A204.1 (cell line): ENCODE data around the gene REELD1.

Source experiments
- FAIRE-seq: peaks from 2 replicates; lab custom pipeline; 2012; peaks lifted over from hg19 to GRCh38; lab: Jason Lieb, UNC

REELD1 gene

DNA sequence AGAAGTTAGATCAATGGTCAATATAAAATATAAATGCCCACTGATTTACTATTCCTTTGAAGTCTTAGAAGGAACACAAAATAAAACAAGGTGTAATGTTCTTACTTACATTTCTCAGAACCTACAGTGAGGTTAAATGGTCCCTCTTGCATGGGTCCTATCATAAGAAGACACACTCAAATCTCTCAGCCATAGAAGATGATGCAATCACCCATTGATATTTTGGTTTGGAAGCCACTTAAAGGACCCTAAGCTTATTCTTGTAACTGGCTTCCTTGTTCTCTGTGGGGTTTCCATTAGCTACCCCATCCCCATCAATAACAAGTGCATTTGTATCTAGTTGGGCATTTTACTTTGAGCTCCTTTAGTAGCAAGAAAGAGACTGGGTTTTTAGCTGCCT is 15.1 kb downstream of the REELD1 start:
- FAIRE-seq, result no peak

DNA sequence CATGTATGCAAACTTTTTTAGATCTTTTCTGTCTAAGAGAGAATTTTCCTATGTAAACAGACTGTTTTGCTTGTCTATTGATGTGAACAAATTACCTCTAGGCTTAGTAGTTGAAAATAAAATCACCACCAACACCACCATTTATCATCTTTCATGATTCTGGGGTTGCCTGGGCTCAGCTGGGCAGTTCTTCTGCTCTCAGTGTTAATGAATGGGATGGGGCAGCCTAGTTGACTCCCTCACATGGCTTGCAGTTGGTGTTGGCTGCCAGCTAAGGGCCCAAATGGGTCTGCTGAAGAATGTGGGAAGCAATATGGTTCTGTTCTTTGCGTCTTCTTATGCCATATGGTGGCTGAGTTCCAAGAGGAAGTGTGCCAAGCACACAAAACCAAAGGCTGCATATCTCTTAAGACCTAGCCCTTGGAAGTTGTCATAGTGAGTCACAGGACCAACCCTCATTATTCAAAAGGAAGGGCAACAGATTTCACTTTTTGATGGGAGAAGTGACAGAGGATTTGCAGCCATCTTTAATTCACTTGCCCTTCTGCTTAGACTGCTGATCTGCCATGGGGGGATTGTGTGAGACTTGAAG is 17.9 kb downstream of the REELD1 start:
- no peak for FAIRE-seq

DNA sequence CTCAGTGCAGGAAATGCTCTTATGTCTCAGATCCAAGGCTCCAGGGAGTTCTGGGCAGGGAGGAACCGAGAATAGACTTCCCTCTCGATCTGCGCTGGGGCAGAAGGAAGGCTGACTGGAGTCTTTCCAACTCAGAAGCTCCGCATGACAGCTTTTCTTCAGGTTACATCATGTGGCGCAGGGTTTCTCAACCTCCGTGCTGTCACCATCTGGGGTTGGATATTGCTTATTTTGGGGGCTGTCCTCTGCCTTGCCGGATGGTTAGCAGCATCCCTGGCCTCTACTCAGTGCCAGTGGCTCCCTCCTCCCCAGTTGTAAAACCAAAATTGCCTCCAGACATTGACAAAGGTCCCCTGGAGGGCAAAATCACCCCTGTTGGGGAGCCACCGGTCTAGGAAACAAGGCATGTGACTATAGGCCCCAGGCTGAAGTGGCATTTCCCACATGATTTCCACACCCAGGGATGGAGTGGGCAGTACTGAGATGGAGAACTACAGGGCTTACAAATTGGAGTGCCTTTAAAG is 21.4 kb downstream of the REELD1 start:
- no peak for FAIRE-seq

DNA sequence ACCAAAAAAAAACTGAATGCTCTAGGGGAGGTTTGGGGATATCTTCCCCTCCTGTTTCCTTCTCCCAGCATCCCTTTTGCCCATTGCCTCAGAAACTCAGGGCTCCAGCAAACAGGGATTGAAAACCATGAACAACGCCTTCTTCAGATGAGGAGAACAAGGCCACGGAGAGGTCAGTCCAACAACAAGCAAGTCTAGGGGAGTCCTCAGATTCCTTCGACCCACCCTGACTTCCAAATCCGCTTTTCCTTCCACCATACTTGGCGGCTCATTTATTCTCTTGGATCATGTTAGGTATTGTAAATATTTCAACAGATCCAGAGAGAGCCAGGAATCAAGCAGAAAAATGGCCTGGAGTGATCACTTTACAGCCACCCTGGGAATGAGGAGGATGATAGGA is 21.9 kb downstream of the REELD1 start:
- no peak for FAIRE-seq

DNA sequence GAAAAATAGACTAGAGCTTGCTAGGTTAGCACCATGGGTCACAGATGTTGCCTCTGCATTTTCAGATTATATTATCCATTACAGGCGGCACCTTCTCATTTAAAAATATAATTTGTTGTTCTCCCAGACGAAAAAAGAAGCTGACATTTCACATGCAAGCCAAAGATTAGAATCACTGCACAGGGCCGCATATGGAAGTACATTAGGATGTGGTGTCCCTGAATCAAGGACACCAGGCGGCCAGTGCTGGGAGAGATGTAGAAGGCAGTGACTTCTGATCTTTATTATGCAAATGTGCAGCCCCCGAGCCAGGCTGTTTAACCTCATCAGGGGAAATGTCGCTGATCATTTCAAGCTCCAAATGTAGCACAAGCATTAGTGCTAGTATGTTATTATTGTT is 22.8 kb downstream of the REELD1 start:
- FAIRE-seq, result no peak

DNA sequence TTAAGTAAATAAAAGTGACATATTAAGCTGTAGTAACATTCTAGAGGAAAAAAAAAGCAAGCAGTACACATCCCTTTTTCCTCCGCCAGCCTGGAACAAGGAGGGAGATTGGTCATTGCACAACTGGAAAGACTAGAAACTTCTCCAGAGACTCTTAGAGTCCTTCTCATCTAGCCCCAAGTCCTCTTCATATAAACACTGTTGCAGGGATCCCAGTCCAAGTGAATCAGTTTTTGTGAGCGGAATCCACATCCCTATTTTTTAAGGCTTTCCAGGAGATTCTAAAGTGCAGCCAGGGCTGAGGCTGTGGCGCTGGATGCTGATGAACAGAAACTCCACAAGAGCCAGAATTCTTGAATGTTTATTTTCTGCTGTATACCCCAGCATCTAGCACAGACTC is 23.8 kb downstream of the REELD1 start:
- FAIRE-seq, result no peak

DNA sequence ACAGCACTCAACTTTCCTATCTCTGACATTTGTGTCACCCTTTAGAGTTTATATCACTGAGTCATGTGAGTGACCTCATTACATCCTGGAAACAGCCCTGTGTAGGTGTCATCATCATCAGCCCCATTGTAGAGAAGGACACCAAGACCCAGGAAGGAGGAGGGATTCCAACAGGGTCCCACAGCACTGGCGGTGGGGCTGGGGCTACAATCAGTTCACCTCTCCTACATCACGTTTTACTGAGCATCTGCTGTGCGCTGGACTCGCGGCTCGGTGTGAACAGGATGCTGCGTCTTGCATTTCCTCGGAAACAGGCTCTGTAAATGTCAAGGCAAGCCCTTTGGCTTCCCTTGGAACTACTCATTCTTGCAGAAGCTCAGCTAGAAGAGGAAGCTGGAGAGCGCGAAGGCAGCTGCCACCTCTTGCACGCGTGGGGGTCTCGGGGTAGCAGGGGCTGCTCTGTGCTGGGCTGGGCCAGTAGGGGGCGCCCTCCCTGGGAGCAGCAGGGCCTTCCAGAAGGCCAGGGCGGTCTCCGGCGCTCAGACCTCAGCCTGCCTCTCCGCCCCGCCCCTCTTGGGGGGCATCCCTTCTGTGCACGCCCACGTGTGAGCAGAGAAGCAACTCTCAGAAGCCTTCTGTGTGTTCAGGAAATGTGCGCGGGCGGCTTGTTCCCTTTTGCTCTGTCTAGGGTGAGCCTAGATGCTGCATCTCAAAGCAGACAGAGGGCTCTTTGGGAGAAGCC is 29.0 kb downstream of the REELD1 start:
- FAIRE-seq, result no peak

DNA sequence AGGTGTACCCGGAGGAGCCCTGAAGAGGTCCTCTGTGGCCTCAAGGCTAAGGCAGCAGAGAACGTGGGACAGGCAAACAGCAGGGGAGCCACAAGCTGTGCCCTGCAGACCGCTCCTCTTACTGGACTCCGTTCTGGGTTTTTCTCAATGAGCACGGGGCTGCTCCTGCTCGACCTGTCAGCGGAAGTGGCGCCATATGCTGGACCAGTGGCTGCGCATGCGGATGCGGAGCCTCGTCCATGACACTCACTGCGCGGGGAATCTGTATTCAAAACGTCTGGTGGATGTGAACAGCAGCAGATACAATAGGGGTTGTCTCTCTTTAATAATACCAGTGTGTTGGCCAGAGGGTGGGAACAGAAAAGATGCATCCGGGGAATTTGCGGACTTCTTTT is 29.5 kb downstream of the REELD1 start:
- no peak for FAIRE-seq

DNA sequence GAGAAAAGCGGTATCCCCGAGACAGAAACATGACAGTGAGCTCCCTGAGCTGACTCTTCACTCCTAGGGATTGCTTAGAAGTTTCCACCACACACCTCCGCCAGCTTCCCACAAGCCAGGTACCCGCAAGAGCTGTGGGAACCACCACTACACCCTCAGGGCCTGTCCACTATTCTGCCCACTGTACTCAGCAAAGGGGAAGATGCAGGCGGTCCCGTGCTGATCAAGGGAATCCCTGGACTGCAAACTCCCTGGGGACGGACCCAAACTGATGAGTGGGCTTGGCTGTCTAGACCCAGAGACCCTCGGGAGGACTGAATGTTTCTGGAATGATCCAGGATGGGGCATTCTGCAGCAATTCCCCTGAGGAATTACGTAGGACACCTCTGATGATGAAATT is 30.2 kb downstream of the REELD1 start:
- no peak for FAIRE-seq

DNA sequence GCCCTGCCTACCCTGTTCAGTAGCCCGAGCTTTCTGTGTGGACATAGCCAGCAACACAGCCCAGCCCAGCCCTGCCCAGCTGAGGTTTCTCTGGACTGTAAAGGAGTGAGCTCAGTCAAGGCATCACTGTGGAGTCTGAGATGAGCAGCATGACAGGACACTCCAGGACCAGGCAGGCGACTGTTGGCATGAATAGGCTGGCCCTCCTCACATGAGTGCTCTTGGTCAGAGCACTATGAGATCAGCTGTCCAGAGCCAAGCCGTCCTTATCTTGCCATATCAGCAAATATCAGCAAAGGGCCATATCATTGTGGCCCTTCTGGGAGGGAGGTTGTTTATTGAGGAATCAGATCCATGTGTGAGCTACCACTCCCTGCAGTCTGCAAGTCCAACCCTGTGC is 30.9 kb downstream of the REELD1 start:
- FAIRE-seq, result no peak

DNA sequence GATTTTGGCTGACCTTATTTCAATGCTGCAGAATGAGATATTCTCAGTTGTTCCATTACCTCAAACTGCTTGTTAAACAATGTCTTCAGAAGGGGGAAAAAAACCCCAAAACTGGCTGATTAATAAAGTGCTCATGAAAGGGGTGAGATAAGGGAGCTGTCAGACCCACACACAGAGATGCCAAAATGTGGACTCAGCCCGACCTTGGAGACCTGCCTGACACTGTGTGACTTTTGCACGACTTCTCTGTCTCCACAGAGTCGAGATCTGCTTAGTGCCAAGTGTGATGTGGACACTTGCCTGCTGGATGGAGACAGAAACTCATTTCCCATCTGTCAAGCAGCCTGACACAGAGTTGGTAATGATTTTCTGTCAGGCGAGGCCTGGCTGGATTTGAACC is 31.5 kb downstream of the REELD1 start:
- FAIRE-seq, result no peak

DNA sequence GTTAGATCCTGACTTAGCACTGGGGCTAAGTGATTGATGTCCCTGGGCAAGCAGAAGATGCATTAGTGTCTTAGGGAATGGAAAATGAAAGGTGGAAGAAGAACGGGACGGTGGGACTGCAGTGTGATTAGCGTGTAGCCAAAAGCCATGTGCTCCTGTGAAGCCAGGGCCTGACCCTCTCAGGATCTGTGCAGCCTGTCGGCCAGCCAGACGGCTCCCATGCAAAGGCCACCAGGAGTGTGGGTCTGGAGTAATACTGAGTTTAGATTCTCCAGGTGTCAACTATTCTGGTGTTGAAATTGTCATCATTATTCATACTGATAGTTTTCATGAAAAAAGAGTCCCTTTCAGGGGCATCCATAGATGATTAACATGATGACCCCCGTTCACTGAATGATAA is 32.0 kb downstream of the REELD1 start:
- no peak for FAIRE-seq

DNA sequence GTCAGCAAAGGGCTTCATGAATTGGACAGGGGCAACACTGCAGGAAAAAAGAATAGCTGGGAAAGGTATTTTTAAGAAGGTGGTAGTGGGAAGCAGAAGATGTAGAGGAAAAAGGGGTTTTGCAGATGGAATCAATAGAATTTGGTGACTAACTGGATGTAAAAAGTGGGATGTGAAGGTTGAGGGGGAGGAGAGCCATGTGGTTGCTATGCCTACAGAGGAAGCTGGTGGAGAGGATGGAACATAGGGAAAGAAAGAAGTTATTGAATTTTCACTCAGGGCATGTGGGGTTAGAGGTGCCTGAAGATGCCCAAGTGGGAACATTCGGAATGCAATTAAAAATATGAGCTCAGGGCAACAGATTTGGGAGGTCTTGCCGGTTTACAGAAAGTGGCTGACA is 33.0 kb downstream of the REELD1 start:
- FAIRE-seq, result no peak

DNA sequence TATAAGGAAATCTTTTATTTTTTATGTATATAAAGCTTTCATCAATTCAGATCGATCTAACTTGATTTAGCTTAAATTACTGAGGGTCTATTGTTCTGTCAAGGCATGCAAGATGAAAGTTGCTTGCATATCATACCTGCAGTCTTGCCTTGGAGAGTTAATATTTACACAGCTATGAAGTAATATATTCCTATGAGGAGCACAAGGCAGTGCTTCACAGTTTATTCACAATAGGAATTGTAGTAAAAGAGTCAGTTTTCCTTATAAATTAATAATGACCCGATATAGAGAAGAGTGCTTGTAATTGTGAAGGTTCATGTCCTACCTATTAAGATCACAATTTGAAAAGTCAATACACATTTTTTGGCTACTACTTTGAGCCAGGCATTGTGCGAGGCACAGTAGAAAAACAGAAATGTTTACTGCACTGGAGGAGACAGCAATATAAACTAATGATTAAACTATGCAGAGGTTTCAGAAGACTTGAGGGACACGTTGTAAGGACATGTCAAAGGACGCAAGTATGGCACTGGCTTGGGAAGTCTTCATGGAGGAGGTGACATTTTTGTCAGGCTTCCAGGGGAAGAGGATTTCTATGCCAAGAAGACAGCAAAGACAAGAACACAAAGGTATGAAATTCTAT is 38.8 kb downstream of the REELD1 start:
- FAIRE-seq, result no peak

DNA sequence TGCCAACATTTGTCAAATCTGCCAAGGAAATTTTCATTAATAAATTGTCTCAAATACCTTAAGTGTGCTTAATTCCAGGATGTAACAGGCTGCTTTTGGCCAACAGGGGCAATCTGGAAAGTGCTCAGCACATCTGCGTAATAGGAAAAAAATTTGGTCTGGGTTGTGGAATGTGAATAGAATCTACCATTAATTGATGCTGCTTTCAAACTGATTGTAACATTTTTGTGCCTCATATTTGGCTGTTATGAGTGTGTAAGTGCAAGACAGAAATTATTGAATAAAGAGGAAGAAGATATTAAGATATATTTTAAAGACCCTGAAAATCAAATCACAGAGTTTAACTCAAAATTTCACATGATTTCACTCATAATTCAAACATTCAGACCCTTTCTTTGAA is 41.1 kb downstream of the REELD1 start:
- no peak for FAIRE-seq

DNA sequence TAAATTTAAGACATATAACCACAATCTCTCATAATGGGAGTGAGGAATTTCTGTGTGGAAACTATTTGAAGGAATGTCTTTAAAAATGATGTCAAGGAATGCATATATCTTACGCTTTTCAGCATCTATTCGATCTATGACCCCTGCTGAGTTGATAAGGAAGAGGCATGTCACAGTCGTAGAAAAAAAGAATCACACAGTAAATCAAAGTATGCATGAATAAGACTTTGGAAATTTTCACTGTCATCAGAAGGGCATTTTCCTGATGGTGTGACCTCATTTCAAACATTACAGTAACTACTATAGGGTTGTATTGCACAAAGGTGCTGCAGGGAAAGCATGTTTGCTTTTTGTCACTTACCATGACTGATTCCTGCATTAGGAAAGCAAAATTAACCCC is 41.5 kb downstream of the REELD1 start:
- no peak for FAIRE-seq

DNA sequence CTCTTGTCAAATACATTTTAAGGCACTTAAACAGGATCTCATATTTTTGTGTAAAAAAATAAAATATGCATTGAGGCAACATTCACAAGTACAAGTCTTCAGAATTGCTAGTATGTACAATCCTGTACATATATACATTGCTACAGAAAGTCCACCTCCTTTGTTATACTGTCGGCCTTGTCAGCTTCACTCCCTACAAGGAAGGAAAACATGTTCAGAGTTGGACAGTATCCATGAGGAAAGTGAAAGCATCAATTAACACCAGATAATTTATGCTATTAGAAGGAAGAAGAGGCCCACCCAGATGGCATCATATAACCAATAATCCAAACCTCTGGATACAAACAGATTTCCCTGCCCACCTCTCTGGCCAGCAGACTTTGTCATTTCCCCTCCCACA is 42.0 kb downstream of the REELD1 start:
- FAIRE-seq, result no peak

DNA sequence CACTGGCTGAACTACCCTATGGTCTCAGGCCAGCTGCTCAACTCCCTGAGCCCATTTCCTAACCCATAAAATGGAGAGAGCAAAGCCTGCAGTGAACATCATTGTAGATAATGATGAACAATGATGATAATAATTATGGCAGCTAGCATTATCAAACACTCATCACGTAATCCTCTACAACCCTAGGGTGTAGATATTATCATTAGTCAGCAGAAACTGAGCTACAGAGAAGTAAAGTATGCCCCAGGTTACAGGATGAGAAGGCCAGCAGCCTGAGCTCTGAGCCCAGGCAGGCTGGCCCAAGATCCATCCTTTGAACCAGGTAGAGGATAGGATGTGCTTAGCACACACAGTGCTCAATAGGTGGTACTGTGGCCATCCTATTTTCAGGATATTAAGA is 43.2 kb downstream of the REELD1 start:
- no peak for FAIRE-seq

DNA sequence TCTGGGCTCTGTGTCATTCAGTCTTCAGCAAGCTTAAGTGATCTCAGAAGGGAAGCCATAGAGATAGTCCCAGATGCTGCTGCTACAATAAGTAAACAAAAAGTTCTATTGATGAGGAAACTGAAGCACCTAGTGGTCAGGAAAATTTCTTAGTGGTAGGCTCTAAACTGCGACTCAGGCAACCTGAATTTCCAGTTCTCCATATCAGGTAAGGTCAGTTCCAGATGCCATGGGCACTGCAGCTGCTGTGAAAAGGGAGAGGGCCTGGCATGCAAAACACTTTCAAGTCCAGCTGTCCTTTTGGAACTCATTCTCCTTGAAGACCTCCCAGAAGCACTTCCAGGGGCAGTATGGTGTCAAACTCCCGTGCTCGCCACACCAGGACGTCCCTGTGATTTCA is 46.2 kb downstream of the REELD1 start:
- FAIRE-seq, result no peak

DNA sequence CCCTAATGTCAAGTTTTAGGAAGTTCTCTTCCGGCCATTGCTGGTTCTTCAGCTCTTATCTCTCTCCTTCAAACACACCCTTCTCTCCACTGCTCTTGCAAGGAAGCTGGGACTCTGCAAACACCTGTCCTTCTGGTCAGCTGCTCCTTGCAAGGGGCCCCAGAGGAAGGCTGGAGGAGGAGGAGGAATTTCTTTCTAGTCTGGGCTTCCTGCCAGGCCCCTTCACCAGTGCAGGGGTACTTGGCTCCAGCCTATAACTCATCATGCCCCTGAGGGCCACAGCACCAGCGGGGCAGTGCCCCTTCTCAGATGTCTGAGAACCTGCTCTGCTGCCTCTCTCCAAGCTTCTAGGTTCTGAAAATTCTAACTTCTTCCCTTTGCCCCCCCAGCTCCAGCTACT is 46.7 kb downstream of the REELD1 start:
- FAIRE-seq, result no peak

DNA sequence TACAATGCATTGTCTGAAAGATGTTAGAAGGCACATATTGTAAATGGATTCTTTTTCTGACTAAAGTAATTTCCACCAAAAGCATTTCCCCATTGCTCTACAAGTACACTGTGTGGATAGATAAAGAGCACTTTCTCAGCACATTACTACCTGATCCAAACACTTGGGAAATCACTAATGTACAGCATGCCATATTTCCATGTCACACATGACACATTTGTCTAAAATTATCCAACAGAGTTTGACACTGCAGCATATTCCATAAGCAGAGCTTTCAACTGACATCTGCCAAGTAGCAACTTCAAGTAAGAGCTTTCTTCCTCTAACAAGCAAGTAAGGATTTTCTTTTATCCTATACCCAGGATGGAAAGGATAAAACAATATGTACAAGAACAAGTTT is 49.5 kb downstream of the REELD1 start:
- FAIRE-seq, result no peak

DNA sequence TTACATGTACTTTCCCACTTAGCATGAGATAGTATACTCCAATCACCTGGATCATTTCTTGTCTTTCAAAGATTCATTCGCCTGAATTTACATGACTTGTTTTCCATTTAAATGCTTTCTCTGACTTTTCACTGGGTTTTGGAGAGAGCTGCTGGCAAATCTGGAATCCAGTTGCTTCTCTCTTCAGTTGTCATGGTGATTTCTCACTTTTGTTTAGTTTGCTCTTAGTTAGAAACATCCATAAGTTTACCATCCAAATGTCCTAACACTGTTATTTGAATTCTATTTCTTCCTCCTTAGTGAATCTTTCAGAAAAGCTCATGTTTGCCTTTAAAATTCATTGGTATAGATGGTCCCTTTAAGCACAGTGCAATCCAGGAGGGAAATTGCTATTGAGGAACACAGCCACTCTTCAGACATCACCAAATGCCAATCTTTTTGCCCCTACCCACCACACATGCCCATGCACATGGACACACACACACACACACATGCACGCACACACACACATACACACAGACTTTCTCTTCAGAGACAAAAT is 51.7 kb downstream of the REELD1 start:
- FAIRE-seq, result no peak

DNA sequence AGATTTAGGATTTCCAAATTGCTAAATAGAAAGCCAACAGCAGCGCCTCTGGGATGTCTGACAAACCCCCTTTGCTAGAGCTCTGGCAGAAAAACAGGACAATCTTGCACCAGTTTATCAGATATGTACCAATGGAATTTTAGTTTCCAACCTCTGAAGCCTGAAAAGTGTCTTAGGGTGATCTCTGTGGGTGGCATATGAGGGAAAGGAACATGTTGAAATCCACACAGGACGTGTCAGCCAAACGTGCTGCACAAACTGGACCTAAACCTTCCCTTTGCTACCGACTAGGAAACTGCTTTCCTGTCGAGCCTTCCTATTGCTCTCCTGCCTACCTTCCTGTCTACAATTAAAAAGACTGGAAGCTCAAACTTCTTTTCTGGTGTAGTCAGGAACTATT is 53.5 kb downstream of the REELD1 start:
- FAIRE-seq, result no peak
